Muscle layer of duodenum (tissue), 2 donors: ENCODE measurements around the gene PATZ1.
"Not testable (repeated sequence)": the region's sequence is repeated elsewhere in the genome, so short reads cannot be mapped to it uniquely, and the experiment has no call there.

ENCODE experiments used
- H3K27ac ChIP-seq: one replicate; pipeline ENCODE4 v1.7.0; 2013; ENCODE audit warnings: mild to moderate bottlenecking, low read length
- H3K27me3 ChIP-seq: one replicate; pipeline ENCODE4 v1.7.0; 2013; ENCODE audit warnings: low read depth, mild to moderate bottlenecking, control low read depth, low read length
- H3K36me3 ChIP-seq, 2 donors: one replicate each; pipeline ENCODE4 v1.7.0; 2013; ENCODE audit warnings: low read length in 2 of 2, control low read depth in 1 of 2, mild to moderate bottlenecking in 1 of 2; ENCODE audit not compliant: insufficient read depth in 2 of 2, control insufficient read depth in 1 of 2
- H3K4me1 ChIP-seq, 2 donors: one replicate each; pipeline ENCODE4 v1.7.0; 2013; ENCODE audit warnings: low read length in 2 of 2, mild to moderate bottlenecking in 2 of 2, control low read depth in 1 of 2, moderate library complexity in 1 of 2; ENCODE audit not compliant: insufficient read depth in 2 of 2, control insufficient read depth in 1 of 2
- H3K4me3 ChIP-seq, 2 donors: one replicate each; pipeline ENCODE4 v1.7.0; 2013; ENCODE audit warnings: low read length in 2 of 2, low read depth in 1 of 2, mild to moderate bottlenecking in 1 of 2
- H3K9me3 ChIP-seq, 2 donors: one replicate each; pipeline ENCODE4 v1.7.0; 2013; ENCODE audit warnings: low read length in 2 of 2, control low read depth in 1 of 2, mild to moderate bottlenecking in 1 of 2; ENCODE audit not compliant: control insufficient read depth in 1 of 2
- donor health status: healthy.

Gene PATZ1

GRCh38 chr22:31350410-31350863, 4.3 kb upstream of the PATZ1 start:
- Histone ChIP-seq H3K27me3 (no peaks in the 10 kb centered on the region), H3K27ac (no peak overlapping the region), H3K4me1 (peaks cover 0 to 5% of the 10 kb centered on the region in 2 donors), H3K36me3 (no peaks in the 10 kb centered on the region), H3K9me3 (no peaks in the 10 kb centered on the region), H3K4me3 (no peak overlapping the region)

- no peak overlapping the region for H3K4me3 ChIP-seq
- no peaks in the 10 kb centered on the region for H3K36me3 ChIP-seq
- no peaks in the 10 kb centered on the region for H3K9me3 ChIP-seq
- no peak overlapping the region for H3K27ac ChIP-seq
- H3K27me3 ChIP-seq, result no peaks in the 10 kb centered on the region
- H3K4me1 ChIP-seq, result peaks cover 0 to 10% of the 10 kb centered on the region in 2 donors
Measured at GRCh38 chr22:31349960-31350359, 3.8 kb upstream of the PATZ1 start.

GRCh38 chr22:31348766-31349165, 2.6 kb upstream of the PATZ1 start:
- Histone ChIP-seq H3K36me3 (no peaks in the 10 kb centered on the region), H3K4me1 (peaks cover 6 to 22% of the 10 kb centered on the region in 2 donors), H3K27me3 (no peaks in the 10 kb centered on the region), H3K9me3 (no peaks in the 10 kb centered on the region), H3K4me3 (no peak overlapping the region), H3K27ac (no peak overlapping the region)

GRCh38 chr22:31348009-31348337, 1.8 kb upstream of the PATZ1 start:
- H3K4me1 ChIP-seq, result peaks cover 12 to 30% of the 10 kb centered on the region in 2 donors
- not testable (repeated sequence) for H3K36me3 ChIP-seq, H3K9me3 ChIP-seq, H3K27me3 ChIP-seq
- H3K4me3 ChIP-seq, result peak overlapping the region; percentile 68 to 87
- H3K27ac ChIP-seq, result peak overlapping the region; percentile 65

- no peaks in the 10 kb centered on the region for H3K9me3 ChIP-seq
- H3K36me3 ChIP-seq, result peaks cover 2 to 4% of the 10 kb centered on the region in 2 donors
- H3K27me3 ChIP-seq, result no peaks in the 10 kb centered on the region
- peak overlapping the region; percentile 68 to 87 for H3K4me3 ChIP-seq
- peak overlapping the region; percentile 65 for H3K27ac ChIP-seq
- H3K4me1 ChIP-seq, result peaks cover 17 to 35% of the 10 kb centered on the region in 2 donors
Measured at GRCh38 chr22:31347251-31348008, 1.3 kb upstream of the PATZ1 start.

GRCh38 chr22:31346733-31347250, 646 bp upstream of the PATZ1 start:
- Histone ChIP-seq H3K9me3 (no peaks in the 10 kb centered on the region), H3K4me3 (peak overlapping the region; percentile 68 to 87)

GRCh38 chr22:31345331-31346254, 553 bp downstream of the PATZ1 start:
- H3K9me3 ChIP-seq, result no peaks in the 10 kb centered on the region
- no peak overlapping the region for H3K27ac ChIP-seq
- no peaks in the 10 kb centered on the region for H3K27me3 ChIP-seq
- H3K4me3 ChIP-seq, result peak overlapping the region; percentile 33 to 87
- H3K4me1 ChIP-seq, result peaks cover 18 to 47% of the 10 kb centered on the region in 2 donors
- peaks cover 15 to 18% of the 10 kb centered on the region in 2 donors for H3K36me3 ChIP-seq

More at GRCh38 chr22:31346733-31347250, 646 bp upstream of the PATZ1 start:
- Histone ChIP-seq H3K4me1 (peaks cover 18 to 39% of the 10 kb centered on the region in 2 donors), H3K36me3 (peaks cover 8 to 10% of the 10 kb centered on the region in 2 donors), H3K27ac (peak overlapping the region; percentile 65), H3K27me3 (no peaks in the 10 kb centered on the region)

GRCh38 chr22:31344578-31345330, 1.4 kb downstream of the PATZ1 start:
- Histone ChIP-seq H3K27me3 (no peaks in the 10 kb centered on the region), H3K9me3 (no peaks in the 10 kb centered on the region), H3K4me1 (peaks cover 18 to 55% of the 10 kb centered on the region in 2 donors), H3K4me3 (peak overlapping the region; percentile 34 to 81), H3K27ac (peak overlapping the region; percentile 49), H3K36me3 (peaks cover 21 to 27% of the 10 kb centered on the region in 2 donors)

- Histone ChIP-seq H3K4me3 (peak overlapping the region; percentile 34 to 81), H3K36me3 (peaks cover 21 to 28% of the 10 kb centered on the region in 2 donors), H3K27ac (peak overlapping the region; percentile 49), H3K9me3 (no peaks in the 10 kb centered on the region), H3K4me1 (peaks cover 18 to 60% of the 10 kb centered on the region in 2 donors), H3K27me3 (no peaks in the 10 kb centered on the region)
Measured at GRCh38 chr22:31344256-31344577, 1.9 kb downstream of the PATZ1 start.

- Histone ChIP-seq H3K36me3 (peaks cover 21 to 28% of the 10 kb centered on the region in 2 donors), H3K27me3 (no peaks in the 10 kb centered on the region), H3K4me1 (peaks cover 21 to 65% of the 10 kb centered on the region in 2 donors), H3K27ac (peak overlapping the region; percentile 49), H3K4me3 (peak overlapping the region; percentile 34 to 81), H3K9me3 (no peaks in the 10 kb centered on the region)
Measured at GRCh38 chr22:31343235-31344191, 2.6 kb downstream of the PATZ1 start.
